Measurements from ENCODE around the gene ASXL1.

GRCh38 chr20:32482442-32483261 lies 124.5 kb downstream of the ASXL1 start:
- TF ChIP-seq POLR2A (IDR thresholded peaks at IDR 0.05; ENCODE audit: borderline replicate concordance, extremely low read depth, insufficient read depth, insufficient read length), result no peak
- TF ChIP-seq MAX (IDR thresholded peaks at IDR 0.05), result no peak
- no peak for TF ChIP-seq EGR1 (IDR thresholded peaks at IDR 0.05; ENCODE audit: low read depth)
- no peak for TF ChIP-seq CTCF (IDR thresholded peaks at IDR 0.05 in 2 of 3, conservative IDR thresholded peaks at IDR 0.05 in 1 of 3; ENCODE audit: borderline replicate concordance in 1 of 3, insufficient read depth in 1 of 3, low read depth in 2 of 3, low read length in 2 of 3)
- no peak for TF ChIP-seq JUND (IDR thresholded peaks at IDR 0.05)
- no peak for TF ChIP-seq TCF7L2 (IDR thresholded peaks at IDR 0.05; ENCODE audit: borderline replicate concordance, extremely low read depth, insufficient read depth, insufficient read length)
